GM21717 (cell line): Measurements from ENCODE around the gene ACLY.

Experiments
- ATAC-seq: cut with Tn5 transposase; IDR thresholded peaks from one replicate; pipeline ENCODE4 v1.9.1; 2021; ENCODE audit warnings: mild to moderate bottlenecking, moderate library complexity; ENCODE audit not compliant: unreplicated experiment

Gene ACLY

DNA sequence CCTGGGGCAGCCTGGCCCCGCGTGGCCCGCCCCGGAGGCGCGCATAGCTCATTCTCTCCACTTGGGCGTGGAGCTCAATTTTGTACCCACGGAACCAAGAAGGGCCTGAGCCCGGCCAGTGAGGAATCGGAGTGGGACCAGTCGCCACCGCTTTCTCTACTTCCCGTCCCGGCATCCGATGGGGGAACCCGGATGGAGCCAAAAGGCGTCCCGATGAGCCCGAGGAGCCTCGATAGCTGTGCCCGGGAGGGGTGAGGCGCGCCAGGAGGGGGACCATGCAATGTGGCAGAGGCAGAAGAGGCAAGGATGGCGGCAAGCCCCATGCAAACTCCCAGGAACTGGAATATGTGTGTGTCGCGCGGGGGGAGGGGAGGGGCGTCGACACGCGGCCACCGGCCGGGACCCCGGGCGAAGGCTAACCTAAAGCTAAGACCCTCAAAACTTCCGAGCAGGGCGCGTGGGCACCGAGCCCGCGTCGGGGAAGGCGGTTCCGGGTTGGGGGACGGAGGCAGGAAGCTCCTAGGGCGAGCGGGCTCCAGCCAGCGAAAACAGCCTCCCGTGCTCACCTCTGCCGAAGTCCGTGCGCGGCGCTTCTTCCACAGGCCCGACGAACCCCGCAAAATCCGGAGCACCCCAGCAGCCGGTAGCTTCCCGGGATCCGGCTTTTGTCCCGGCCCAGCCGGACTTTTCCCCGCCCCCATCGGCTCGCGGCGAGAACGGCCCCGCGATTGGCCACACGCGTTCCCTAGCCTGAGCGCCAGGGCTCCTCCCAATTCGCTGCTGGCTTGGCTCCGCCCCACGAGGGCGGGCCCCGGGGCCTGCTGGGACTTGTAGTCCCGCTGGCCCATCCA is at the start of gene ACLY:
ACLY (minus strand) TSS at position 638 of the 851 bp plus-strand sequence. CDS start 5,078 bp downstream, outside the sequence.
- peak; percentile 85 for ATAC-seq

DNA sequence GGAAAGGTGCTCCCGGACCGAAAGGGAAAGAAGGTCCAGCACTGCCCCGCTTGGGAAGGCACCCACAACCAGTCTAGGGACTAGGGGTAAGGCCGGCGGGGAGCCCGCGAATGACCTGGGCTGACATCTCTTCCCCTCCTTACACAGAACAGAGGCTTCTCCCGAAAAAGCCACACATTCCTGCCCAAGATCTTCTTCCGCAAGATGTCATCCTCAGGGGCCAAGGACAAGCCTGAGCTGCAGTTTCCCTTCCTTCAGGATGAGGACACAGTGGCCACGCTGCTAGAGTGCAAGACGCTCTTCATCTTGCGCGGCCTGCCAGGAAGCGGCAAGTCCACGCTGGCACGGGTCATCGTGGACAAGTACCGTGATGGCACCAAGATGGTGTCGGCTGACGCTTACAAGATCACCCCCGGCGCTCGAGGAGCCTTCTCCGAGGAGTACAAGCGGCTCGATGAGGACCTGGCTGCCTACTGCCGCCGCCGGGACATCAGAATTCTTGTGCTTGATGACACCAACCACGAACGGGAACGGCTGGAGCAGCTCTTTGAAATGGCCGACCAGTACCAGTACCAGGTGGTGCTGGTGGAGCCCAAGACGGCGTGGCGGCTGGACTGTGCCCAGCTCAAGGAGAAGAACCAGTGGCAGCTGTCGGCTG is 49.3 kb upstream of the ACLY start:
- no peak for ATAC-seq

DNA sequence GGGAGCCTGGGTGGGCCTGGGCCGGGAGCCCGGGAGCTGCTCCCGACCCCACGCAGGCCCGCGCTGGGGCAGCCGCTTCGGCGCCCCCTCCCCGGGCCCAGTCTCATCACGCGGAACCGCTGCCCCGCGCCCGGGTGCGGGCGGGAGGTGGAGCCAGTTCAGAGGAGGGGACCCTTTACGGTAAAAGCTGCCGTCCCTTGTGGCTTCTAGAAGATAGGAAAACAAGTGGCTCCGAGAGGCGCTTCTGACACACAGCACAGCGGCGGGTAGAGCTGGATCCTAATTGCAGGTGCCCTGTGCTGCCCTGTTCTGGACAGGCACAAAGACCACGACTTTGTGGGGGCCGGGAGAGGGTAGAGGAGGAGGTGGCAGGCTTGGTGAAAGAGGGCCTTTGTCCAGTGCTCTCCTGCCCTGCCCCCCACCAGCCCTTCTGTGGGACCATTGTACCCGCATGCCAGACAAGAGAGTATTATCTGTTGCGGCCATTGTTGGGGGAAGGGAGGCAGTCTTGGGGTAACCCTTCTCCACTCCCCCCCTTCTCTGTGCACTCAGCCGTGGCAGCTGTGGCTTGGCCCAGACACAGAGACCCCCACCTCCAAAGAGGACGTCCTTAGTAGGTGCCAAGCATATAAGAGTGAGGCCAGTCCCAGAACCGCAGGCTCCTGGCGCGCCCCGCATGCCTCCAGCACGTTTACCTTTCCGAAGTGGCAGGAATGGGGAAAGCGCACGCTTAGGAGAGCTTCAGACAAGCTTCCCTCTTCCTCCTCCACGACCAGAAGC is 48.6 kb upstream of the ACLY start:
- ATAC-seq: peak; percentile 28

DNA sequence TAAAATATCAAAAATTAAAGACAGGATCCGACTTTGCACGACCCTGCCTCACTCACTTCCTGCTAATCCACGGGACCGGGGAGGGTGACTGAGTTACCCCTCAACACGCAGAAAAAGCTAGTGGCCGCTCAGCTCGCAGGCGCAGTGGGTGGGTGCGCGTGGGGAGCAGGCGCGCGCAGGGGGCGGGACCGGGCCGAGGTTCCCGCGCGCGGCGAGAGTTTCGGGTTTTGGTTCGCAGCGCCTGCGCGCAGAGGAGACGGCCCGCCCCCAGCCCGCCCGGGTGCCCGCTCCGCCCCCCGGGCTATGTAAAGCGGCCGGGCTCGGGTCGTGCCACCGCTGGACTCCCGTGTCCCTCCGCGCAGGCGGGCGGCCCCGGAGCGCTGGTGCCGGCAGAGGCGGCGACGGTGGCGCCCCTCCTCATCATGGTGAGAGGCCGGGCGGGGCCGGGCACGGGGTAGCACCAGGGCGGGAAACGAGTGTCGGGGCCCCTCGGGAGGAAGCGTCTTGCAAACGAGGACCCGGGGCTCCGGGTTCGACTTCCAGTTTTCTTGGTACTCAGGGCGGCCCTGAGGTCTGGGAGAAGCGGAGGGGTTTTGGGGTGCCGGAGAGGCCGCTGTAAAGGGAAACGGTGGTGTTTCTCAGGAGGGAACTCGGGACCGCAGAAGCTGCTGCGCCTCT is 47.9 kb upstream of the ACLY start, which contains the start of gene CNP:
CNP (plus strand) TSS at position 333 of the 678 bp plus-strand sequence; CDS start at position 423, 90 bp downstream.
- peak; percentile 49 for ATAC-seq

DNA sequence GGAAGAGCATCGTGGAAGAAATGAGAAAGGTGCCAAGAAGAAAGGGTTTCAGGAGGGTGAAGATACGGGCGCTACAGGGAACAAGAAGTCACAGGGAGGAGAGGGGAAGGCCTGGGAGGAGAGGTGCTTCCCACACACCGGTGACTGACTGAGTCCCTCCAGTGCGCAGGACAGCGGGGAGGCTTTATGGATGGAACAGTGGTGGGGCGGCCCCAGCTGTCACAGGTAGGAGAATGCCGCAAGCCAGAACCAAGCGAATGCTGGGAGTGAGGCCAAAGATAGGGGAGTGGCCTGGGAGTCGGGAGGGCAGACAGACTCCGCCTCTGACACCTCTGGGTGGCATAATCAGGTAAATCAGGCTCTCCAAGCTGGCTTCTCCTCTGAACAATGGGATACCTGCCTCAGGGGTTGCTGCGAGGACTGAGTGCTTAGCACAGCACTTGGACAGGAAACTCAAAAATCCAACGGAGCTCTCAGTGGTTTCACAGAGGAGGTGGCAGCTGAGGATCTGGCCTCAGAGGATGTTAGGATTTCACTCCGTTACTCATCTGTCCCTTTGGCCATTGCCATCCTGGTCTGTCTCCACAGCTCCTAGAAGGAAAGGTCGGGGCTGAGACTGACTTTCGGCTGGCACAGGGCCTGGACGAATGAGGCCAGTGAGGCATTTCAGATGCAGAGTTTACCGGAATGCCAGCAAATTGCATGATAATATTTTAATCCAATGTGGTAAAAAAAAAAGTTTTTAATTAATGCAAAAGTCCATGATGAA is 47.1 kb upstream of the ACLY start:
- peak; percentile 47 for ATAC-seq

GRCh38 chr17:41962768-41963434 is 44.1 kb upstream of the ACLY start:
- ATAC-seq: no peak

DNA sequence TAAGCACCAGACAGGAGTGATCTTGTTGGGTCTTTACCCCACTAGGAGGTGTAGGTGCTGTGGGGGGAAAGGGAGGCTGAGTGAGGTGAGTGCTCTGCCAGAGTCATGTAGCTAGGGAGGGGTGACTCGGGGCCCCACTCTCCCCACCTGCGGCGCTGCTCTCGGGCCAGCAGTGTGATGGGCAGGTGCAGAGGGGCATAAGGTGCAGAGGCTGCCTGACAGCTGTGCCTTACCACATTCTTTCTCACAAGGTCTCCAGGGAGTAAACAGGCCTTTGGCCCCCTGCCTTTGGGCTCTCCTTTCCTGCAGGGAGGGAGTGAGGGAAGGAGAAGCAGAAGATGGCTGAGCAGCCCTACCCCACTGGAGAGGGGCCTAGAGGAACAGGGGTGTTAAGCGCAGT is 43.4 kb upstream of the ACLY start:
- ATAC-seq: no peak

- no peak for ATAC-seq
Observed at GRCh38 chr17:41959336-41960095, 40.8 kb upstream of the ACLY start.

DNA sequence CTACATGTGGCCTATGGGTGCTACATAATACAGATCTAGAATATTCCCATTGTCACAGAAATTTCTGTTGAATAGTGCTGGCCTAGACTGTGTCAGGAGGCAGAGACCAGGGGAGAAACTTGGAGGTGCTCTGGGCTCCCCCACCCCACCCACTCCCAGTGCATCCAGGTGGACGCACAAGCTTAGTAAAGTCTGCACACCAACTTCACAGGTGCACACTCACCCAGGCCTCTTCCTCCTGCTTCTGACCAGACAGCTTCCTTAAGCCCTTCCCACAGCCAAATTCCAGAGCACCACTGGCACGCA is 40.2 kb upstream of the ACLY start:
- ATAC-seq: no peak

DNA sequence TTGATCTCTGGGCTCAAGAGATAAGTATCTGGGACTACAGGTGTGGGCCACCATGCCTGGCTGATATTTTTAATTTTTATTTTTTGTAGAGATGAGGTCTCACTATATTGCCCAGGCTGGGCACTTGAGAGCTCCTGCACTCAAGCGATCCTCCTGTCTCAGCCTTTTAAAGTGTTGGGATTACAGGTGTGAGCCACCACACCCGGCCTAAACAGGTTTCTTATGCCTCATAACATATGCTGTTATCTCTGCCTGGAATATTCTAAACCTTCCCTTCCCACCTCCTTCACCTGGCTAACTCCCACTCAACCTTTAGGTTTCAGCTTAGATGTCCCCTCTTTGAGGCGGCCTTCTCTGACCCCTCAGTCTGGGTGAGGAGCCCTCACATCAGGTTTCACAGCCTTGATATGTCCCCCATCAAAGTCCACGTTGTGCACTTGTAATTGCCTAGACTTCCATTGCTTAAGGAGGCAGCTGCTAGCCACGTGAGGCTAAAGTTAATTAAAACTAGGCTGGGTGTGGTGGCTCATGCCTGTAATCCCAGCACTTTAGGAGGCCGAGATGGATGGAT is 39.2 kb upstream of the ACLY start:
- no peak for ATAC-seq

GRCh38 chr17:41957031-41957868 is 38.5 kb upstream of the ACLY start:
- ATAC-seq: no peak

GRCh38 chr17:41956522-41956921 is 37.8 kb upstream of the ACLY start:
- no peak for ATAC-seq

DNA sequence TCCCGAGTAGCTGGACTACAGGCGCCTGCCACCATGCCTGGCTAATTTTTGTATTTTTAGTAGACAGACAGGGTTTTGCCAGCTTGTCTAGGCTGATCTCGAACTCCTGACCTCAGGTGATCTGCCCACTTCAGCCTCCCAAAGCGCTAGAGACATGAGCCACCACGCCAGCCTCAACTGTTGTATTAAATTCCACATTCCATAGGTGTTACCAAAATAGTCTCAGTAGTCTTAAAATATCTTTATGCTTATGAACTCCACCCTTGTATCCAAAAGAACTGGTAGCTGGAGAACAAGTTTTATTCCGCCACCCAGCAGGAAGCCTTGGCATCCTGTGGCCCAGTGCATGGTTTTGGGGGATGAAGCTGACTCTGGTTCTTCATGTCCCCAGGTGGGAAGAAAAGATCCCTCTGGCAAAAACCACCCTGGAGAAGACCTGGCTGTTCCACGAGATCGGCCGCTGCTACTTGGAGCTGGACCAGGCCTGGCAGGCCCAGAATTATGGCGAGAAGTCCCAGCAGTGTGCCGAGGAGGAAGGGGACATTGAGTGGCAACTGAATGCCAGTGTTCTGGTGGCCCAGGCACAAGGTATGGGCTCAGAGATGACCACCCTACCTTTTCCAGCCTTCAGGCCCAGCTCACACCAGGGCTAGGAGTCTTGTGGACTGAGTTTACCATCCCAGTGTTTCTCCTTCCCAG is 30.2 kb upstream of the ACLY start:
- no peak for ATAC-seq

GRCh38 chr17:41944943-41945342 is 26.2 kb upstream of the ACLY start:
- no peak for ATAC-seq

- no peak for ATAC-seq
Observed at GRCh38 chr17:41943492-41943891, 24.7 kb upstream of the ACLY start.

DNA sequence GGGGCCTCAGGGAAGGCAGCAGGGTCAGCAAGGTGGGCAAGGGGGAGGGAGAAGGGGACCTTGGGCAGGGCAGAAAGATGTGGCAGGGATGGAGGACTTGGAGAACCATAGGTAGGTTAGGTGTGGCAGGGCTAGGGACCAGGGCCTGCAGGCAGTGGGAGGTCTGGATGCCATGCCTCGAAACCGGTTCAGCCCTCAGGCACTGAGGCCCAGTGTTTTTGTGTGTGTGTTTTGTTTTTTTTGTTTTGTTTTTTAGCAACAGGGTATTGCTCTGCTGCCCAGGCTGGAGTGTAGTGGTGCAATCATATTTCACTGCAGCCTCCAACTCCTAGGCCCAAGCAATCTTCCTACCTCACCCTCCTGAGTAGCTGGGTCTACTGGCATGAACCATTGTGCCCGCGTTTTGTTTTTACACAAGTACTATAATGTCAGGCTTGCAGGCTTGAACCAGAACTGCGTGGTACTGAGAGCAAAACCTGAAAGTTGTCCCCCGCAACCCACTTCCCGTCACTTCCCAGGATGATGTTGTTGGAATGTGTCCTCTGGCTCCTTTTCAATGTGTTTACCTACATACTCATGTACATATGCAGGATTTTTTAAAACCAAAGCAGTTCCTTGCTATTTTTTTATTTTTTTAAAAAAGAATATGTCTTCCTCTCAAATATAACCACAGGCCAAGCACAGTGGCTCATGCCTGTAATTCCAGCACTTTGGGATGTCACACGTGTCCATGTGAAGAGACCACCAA is 24.0 kb upstream of the ACLY start:
- no peak for ATAC-seq
